B cell (primary cell): ENCODE measurements around the gene EFHC2. TPM values are rescaled to one million over a fixed set of nuclear protein-coding genes. Genes with fewer than 3 reads are reported as not detected.

ENCODE experiments used
- ATAC-seq: fragments of 200-7000 bp; cut with Tn5 transposase; one replicate; pipeline ENCODE4 v1.10.0; 2021; ENCODE audit warnings: low read depth, mild to moderate bottlenecking, moderate number of reproducible peaks, moderate library complexity
- CTCF ChIA-PET: fragments of 350-600 bp; sonication (Branson Sonifier 250); formaldehyde crosslinking; loops from one replicate; lab custom pipeline; 2021; ENCODE audit warnings: antibody characterized with exemption, inconsistent platforms; lab: Charles Lee
- POLR2A ChIA-PET: fragments of 350-600 bp; sonication (Branson Sonifier 250); formaldehyde crosslinking; loops from one replicate; lab custom pipeline; 2021; ENCODE audit warnings: antibody characterized with exemption; lab: Charles Lee
- DNase-seq: peaks from one replicate; pipeline ENCODE4 v3.0.0; 2013
- H2AFZ ChIP-seq: 2 replicates; pipeline ENCODE4 v1.6.1; 2012; ENCODE audit warnings: mild to moderate bottlenecking, low read depth, low read length; ENCODE audit not compliant: insufficient read depth, poor library complexity, severe bottlenecking
- H3K27ac ChIP-seq, 2 donors: 1 replicate in 1 of 2; 2 replicates in 1 of 2; pipeline ENCODE4 v1.5.1; 2012 to 2013; ENCODE audit warnings: low read length in 2 of 2, mild to moderate bottlenecking in 2 of 2, moderate library complexity in 1 of 2
- H3K27me3 ChIP-seq, 4 experiments: fragments of 200-600 bp in 1 of 4; sonication (generic) in 1 of 4; replicated peaks in 1 of 4; 1 replicate in 2 of 4; 2 replicates in 2 of 4; pipeline versions ENCODE4 v1.6.1 to v1.7.0; 2013 to 2016; ENCODE audit warnings: low read length in 3 of 4, mild to moderate bottlenecking in 2 of 4, mixed read lengths in 1 of 4, moderate library complexity in 1 of 4; ENCODE audit not compliant: insufficient read depth in 4 of 4, control insufficient read depth in 3 of 4; ENCODE audit errors: control extremely low read depth in 1 of 4
- H3K36me3 ChIP-seq, 2 experiments: replicated peaks in 1 of 2; 1 replicate in 1 of 2; 2 replicates in 1 of 2; pipeline versions ENCODE4 v1.6.1 to v1.7.1; 2013; ENCODE audit warnings: low read length in 1 of 2; ENCODE audit not compliant: insufficient read depth in 2 of 2, control insufficient read depth in 1 of 2; ENCODE audit errors: control extremely low read depth in 1 of 2, extremely low read depth in 1 of 2
- H3K4me1 ChIP-seq, 2 donors: fragments of 200-600 bp in 1 of 2; sonication (generic) in 1 of 2; 1 replicate in 1 of 2; 2 replicates in 1 of 2; pipeline versions ENCODE4 v1.5.1 to v1.6.1; 2013 to 2017; ENCODE audit warnings: low read length in 2 of 2; ENCODE audit not compliant: control insufficient read depth in 2 of 2, insufficient read depth in 2 of 2
- H3K4me2 ChIP-seq: replicated peaks from 2 replicates; pipeline ENCODE3; 2012; ENCODE audit warnings: mild to moderate bottlenecking, low read depth, low read length; ENCODE audit not compliant: poor library complexity, severe bottlenecking
- H3K4me3 ChIP-seq, 5 experiments: fragments of 200-600 bp in 1 of 5; sonication (generic) in 1 of 5; 1 replicate in 3 of 5; 2 replicates in 2 of 5; pipeline versions ENCODE4 v1.5.1 to v1.7.0; 2011 to 2016; ENCODE audit warnings: low read length in 4 of 5, mild to moderate bottlenecking in 4 of 5, low read depth in 2 of 5, control low read depth in 1 of 5, moderate library complexity in 1 of 5; ENCODE audit not compliant: insufficient read depth in 1 of 5; ENCODE audit errors: control extremely low read depth in 1 of 5, extremely low read depth in 1 of 5
- H3K79me2 ChIP-seq: fragments of 200-600 bp; sonication (generic); one replicate; pipeline ENCODE4 v1.6.0; 2016; ENCODE audit warnings: low read length; ENCODE audit not compliant: control insufficient read depth, insufficient read depth
- H3K9ac ChIP-seq: fragments of 200-600 bp; sonication (generic); 2 replicates; pipeline ENCODE4 v1.6.1; 2017; ENCODE audit warnings: mild to moderate bottlenecking, low read length, moderate library complexity
- H3K9me3 ChIP-seq, 3 donors: one replicate each; pipeline versions ENCODE4 v1.6.1 to v1.7.1; 2013; ENCODE audit warnings: low read length in 2 of 3; ENCODE audit not compliant: control insufficient read depth in 2 of 3, insufficient read depth in 1 of 3; ENCODE audit errors: control extremely low read depth in 1 of 3
- H4K20me1 ChIP-seq: 2 replicates; pipeline ENCODE4 v1.6.0; 2012; ENCODE audit warnings: mild to moderate bottlenecking, low read length; ENCODE audit not compliant: insufficient read depth, control insufficient read depth, poor library complexity, severe bottlenecking
- H3K27ac Mint-ChIP-seq: one replicate; pipeline ENCODE4 v1.8.0; 2021; ENCODE audit warnings: mixed read lengths
- H3K27me3 Mint-ChIP-seq: one replicate; pipeline ENCODE4 v1.8.0; 2021; ENCODE audit warnings: mixed read lengths
- H3K4me1 Mint-ChIP-seq: one replicate; pipeline ENCODE4 v1.8.0; 2021; ENCODE audit warnings: mixed read lengths
- H3K4me3 Mint-ChIP-seq: one replicate; pipeline ENCODE4 v1.8.0; 2021; ENCODE audit warnings: mixed read lengths
- H3K9me3 Mint-ChIP-seq: one replicate; pipeline ENCODE4 v1.8.0; 2022; ENCODE audit warnings: mixed read lengths; ENCODE audit not compliant: insufficient read depth
- CTCF ChIP-seq: fragments of 200-600 bp; IDR thresholded peaks from one replicate; pipeline ENCODE4 v1.8.0; 2022; ENCODE audit warnings: antibody characterized with exemption, mild to moderate bottlenecking
- EZH2 ChIP-seq: IDR thresholded peaks from 2 replicates; pipeline ENCODE4 v1.6.1; 2012; ENCODE audit warnings: borderline replicate concordance, low read depth, mild to moderate bottlenecking, moderate library complexity, low read length; ENCODE audit not compliant: insufficient read depth, poor library complexity, severe bottlenecking
- WGBS: methylation state at CpG from one replicate; pipeline ENCODE4 v1.1.5; 2013; ENCODE audit warnings: missing lambda C conversion rate; ENCODE audit not compliant: insufficient coverage; 5-methylcytosine and 5-hydroxymethylcytosine counted together
- intact Hi-C: fragments of 100-400 bp; cut with micrococcal nuclease; formaldehyde crosslinking; loops from one replicate; pipeline ENCODE4 v1.10.0; 2022
- polyA plus RNA-seq: library from polyadenylated mRNA; depleted of rRNA; stranded (reverse); fragments of >200 nt; gene quantifications from 2 replicates; pipeline ENCODE4 v1.2.3, GENCODE V29; 2012
- total RNA-seq, 2 donors: library from RNA; stranded (reverse); fragments of 120-200 nt in 1 of 2; gene quantifications; 1 replicate in 1 of 2; 2 replicates in 1 of 2; pipeline versions ENCODE4 v1.2.3 to v1.2.4, GENCODE V29; 2013 to 2022

Gene EFHC2
- total and polyA plus RNA-seq, 2 donors (not counting 1 experiment from before 2014, with no cell fraction given) = 0.12 to 0.47 TPM

- no peak for TF ChIP-seq EZH2
- TF ChIP-seq CTCF = no peak
- no peak overlapping the region for H3K9ac ChIP-seq
- CTCF ChIA-PET = no interaction called here
These were observed 238.1 kb downstream of the EFHC2 start for GRCh38 chrX:44105228-44105913.

GRCh38 chrX:44104699-44105098, 238.8 kb downstream of the EFHC2 start:
- intact Hi-C loops = no loop called here
- 100% methylated on average over 2 of the region's 3 CpGs for WGBS
- no peak for TF ChIP-seq EZH2
- no peak for TF ChIP-seq CTCF
- no peak overlapping the region for H3K4me3 ChIP-seq
- Mint-ChIP-seq H3K4me1 (no peaks in the 10 kb centered on the region), H3K9me3 (peaks cover 6% of the 10 kb centered on the region), H3K27ac (no peak overlapping the region), H3K4me3 (no peak overlapping the region), H3K27me3 (peaks cover 3% of the 10 kb centered on the region)
- H3K27ac ChIP-seq = no peak overlapping the region
- ATAC-seq = no peak
- no peak overlapping the region for H3K4me2 ChIP-seq
- CTCF ChIA-PET = no interaction called here
- DNase-seq = no peak
- H2AFZ ChIP-seq = no peak overlapping the region
- no peaks in the 10 kb centered on the region for H3K79me2 ChIP-seq
- POLR2A ChIA-PET = no interaction called here
- no peaks in the 10 kb centered on the region for H3K4me1 ChIP-seq
- no peaks in the 10 kb centered on the region for H4K20me1 ChIP-seq
- H3K9ac ChIP-seq = no peak overlapping the region
- H3K9me3 ChIP-seq = peaks cover 0 to 3% (median 2%) of the 10 kb centered on the region in 3 donors
- no peaks in the 10 kb centered on the region for H3K36me3 ChIP-seq
- no peaks in the 10 kb centered on the region for H3K27me3 ChIP-seq

More at GRCh38 chrX:44105228-44105913, 238.1 kb downstream of the EFHC2 start:
- Mint-ChIP-seq H3K4me1 (no peaks in the 10 kb centered on the region), H3K27me3 (peaks cover 3% of the 10 kb centered on the region), H3K9me3 (peaks cover 6% of the 10 kb centered on the region), H3K4me3 (no peak overlapping the region), H3K27ac (no peak overlapping the region)
- ATAC-seq (no peak), DNase-seq (no peak)
- H2AFZ ChIP-seq = no peak overlapping the region
- H3K4me1 ChIP-seq = no peaks in the 10 kb centered on the region
- POLR2A ChIA-PET = no interaction called here
- 80% methylated on average over 1 of the region's 12 CpGs for WGBS
- H3K27me3 ChIP-seq = no peaks in the 10 kb centered on the region
- intact Hi-C loops = no loop called here
- no peaks in the 10 kb centered on the region for H4K20me1 ChIP-seq
- peaks cover 0 to 3% (median 2%) of the 10 kb centered on the region in 3 donors for H3K9me3 ChIP-seq
- H3K4me3 ChIP-seq = no peak overlapping the region
- H3K36me3 ChIP-seq = no peaks in the 10 kb centered on the region
- H3K27ac ChIP-seq = no peak overlapping the region
- no peak overlapping the region for H3K4me2 ChIP-seq
- H3K79me2 ChIP-seq = no peaks in the 10 kb centered on the region
